ENCODE results near the gene NOC2L.
"Not testable (repeated sequence)": the region's sequence is repeated elsewhere in the genome, so short reads cannot be mapped to it uniquely, and the experiment has no call there.

The NOC2L gene

GRCh38 chr1:998745-998994, 39.6 kb upstream of the NOC2L start:
- Histone ChIP-seq H3K4me3 (ENCODE audit: low read depth, low read length) (peak overlapping the region; percentile 57), H3K27ac (peak overlapping the region; percentile 97), H3K27me3 (replicated peaks) (no peaks in the 10 kb centered on the region), H3K36me3 (replicated peaks) (no peaks in the 10 kb centered on the region)
- TF ChIP-seq, protein P1, sequence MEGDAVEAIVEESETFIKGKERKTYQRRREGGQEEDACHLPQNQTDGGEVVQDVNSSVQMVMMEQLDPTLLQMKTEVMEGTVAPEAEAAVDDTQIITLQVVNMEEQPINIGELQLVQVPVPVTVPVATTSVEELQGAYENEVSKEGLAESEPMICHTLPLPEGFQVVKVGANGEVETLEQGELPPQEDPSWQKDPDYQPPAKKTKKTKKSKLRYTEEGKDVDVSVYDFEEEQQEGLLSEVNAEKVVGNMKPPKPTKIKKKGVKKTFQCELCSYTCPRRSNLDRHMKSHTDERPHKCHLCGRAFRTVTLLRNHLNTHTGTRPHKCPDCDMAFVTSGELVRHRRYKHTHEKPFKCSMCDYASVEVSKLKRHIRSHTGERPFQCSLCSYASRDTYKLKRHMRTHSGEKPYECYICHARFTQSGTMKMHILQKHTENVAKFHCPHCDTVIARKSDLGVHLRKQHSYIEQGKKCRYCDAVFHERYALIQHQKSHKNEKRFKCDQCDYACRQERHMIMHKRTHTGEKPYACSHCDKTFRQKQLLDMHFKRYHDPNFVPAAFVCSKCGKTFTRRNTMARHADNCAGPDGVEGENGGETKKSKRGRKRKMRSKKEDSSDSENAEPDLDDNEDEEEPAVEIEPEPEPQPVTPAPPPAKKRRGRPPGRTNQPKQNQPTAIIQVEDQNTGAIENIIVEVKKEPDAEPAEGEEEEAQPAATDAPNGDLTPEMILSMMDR (IDR thresholded peaks at IDR 0.05; ENCODE audit: low read depth, low read length, missing control alignments) = no peak
- in situ Hi-C loops (cut with HindIII; ENCODE audit: low pct_ligation_motif_present, low sequenced_read_pairs) = no loop called here
- DNase-seq = no peak

- no peak for DNase-seq
- Histone ChIP-seq H3K27ac (no peak overlapping the region), H3K36me3 (replicated peaks) (no peaks in the 10 kb centered on the region), H3K27me3 (replicated peaks) (no peaks in the 10 kb centered on the region), H3K4me3 (ENCODE audit: low read depth, low read length) (peak overlapping the region; percentile 57)
- TF ChIP-seq, protein P1 (IDR thresholded peaks at IDR 0.05; ENCODE audit: low read depth, low read length, missing control alignments) = no peak
- in situ Hi-C loops (cut with HindIII; ENCODE audit: low pct_ligation_motif_present, low sequenced_read_pairs) = no loop called here
Measured at GRCh38 chr1:997993-998744, 39.1 kb upstream of the NOC2L start.

GRCh38 chr1:997713-997992, 38.6 kb upstream of the NOC2L start:
- Histone ChIP-seq H3K27me3 (replicated peaks) (no peaks in the 10 kb centered on the region), H3K4me3 (ENCODE audit: low read depth, low read length) (no peak overlapping the region), H3K27ac (no peak overlapping the region), H3K36me3 (replicated peaks) (no peaks in the 10 kb centered on the region)
- DNase-seq = no peak
- in situ Hi-C loops (cut with HindIII; ENCODE audit: low pct_ligation_motif_present, low sequenced_read_pairs) = no loop called here
- TF ChIP-seq, protein P1 (IDR thresholded peaks at IDR 0.05; ENCODE audit: low read depth, low read length, missing control alignments) = no peak

- no peak overlapping the region for H3K27ac ChIP-seq
- H3K27me3 ChIP-seq (replicated peaks) = no peaks in the 10 kb centered on the region
- TF ChIP-seq, protein P1 (IDR thresholded peaks at IDR 0.05; ENCODE audit: low read depth, low read length, missing control alignments) = no peak
- DNase-seq = no peak
- H3K4me3 ChIP-seq (ENCODE audit: low read depth, low read length) = no peak overlapping the region
- in situ Hi-C loops (cut with HindIII; ENCODE audit: low pct_ligation_motif_present, low sequenced_read_pairs) = no loop called here
- H3K36me3 ChIP-seq (replicated peaks) = no peaks in the 10 kb centered on the region
Measured at GRCh38 chr1:996851-997712, 38.0 kb upstream of the NOC2L start.

GRCh38 chr1:995665-996633, 36.9 kb upstream of the NOC2L start:
- no peak for DNase-seq
- no peaks in the 10 kb centered on the region for H3K27me3 ChIP-seq (replicated peaks)
- TF ChIP-seq, protein P1 (IDR thresholded peaks at IDR 0.05; ENCODE audit: low read depth, low read length, missing control alignments) = no peak

DNA sequence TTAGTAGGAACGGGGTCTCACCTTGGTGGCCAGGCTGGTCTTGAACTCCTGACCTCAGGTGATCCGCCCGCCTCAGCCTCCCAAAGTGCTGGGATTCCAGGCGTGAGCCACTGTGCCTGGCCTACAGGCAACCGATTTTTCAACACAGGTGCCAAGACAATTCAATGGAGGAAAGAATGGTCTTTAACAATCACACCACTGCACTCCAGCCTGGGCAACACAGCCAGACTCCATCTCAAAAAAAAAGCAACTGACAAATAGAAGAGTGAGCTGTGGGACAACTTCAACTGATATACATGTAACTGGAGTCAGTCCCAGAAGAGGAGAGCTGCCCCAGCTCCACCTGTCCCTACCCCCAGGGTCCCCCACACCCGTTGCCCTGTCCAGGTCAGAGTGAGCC, 35.5 kb upstream of the NOC2L start:
- H3K27ac ChIP-seq; DNase-seq; H3K27me3 ChIP-seq (replicated peaks); in situ Hi-C loops (cut with HindIII; ENCODE audit: low pct_ligation_motif_present, low sequenced_read_pairs); H3K36me3 ChIP-seq (replicated peaks); H3K4me3 ChIP-seq (ENCODE audit: low read depth, low read length): not testable (repeated sequence)

More at GRCh38 chr1:995665-996633, 36.9 kb upstream of the NOC2L start:
- Histone ChIP-seq H3K27ac (no peak overlapping the region), H3K36me3 (replicated peaks) (no peaks in the 10 kb centered on the region), H3K4me3 (ENCODE audit: low read depth, low read length) (no peak overlapping the region)
- in situ Hi-C loops (cut with HindIII; ENCODE audit: low pct_ligation_motif_present, low sequenced_read_pairs) = no loop called here

Data from brain microvascular endothelial cell (primary cell).